PFSK-1 (cell line): Measurements from ENCODE around the gene KRT25.

Experiments
- FOXP2 ChIP-seq: optimal IDR thresholded peaks from 2 replicates; pipeline ENCODE3; 2011; ENCODE audit warnings: borderline replicate concordance, control low read depth, inconsistent platforms; ENCODE audit not compliant: insufficient read depth; ENCODE audit errors: extremely low read length, extremely low read depth
- POLR2AphosphoS5 ChIP-seq: IDR thresholded peaks from 2 replicates; pipeline ENCODE4 v1.6.1; 2012; ENCODE audit warnings: low read depth, mild to moderate bottlenecking, control low read depth, low read length, moderate library complexity
- REST ChIP-seq, 2 experiments: IDR thresholded peaks; 2 replicates each; pipeline versions ENCODE4 v1.6.1 to v1.8.0; 2011 to 2012; ENCODE audit warnings: low read depth in 2 of 2, low read length in 2 of 2, control low read depth in 1 of 2, inconsistent platforms in 1 of 2, mild to moderate bottlenecking in 1 of 2, moderate library complexity in 1 of 2; ENCODE audit not compliant: insufficient read depth in 1 of 2
- SIN3A ChIP-seq: IDR thresholded peaks from 2 replicates; pipeline ENCODE4 v1.6.1; 2012; ENCODE audit warnings: mild to moderate bottlenecking, low read length, moderate library complexity, borderline replicate concordance; ENCODE audit not compliant: insufficient read depth
- TAF1 ChIP-seq: IDR thresholded peaks from 2 replicates; pipeline ENCODE4 v1.6.1; 2012; ENCODE audit warnings: low read length, control low read depth, borderline replicate concordance; ENCODE audit not compliant: insufficient read depth

KRT25 gene

GRCh38 chr17:40738553-40738952 is 16.6 kb downstream of the KRT25 start:
- no peak for TF ChIP-seq REST (IDR thresholded peaks at IDR 0.05; ENCODE audit: insufficient read depth in 1 of 2, low read depth in 2 of 2, low read length in 2 of 2)
- TF ChIP-seq POLR2AphosphoS5: no peak
- TF ChIP-seq TAF1: no peak
- no peak for TF ChIP-seq SIN3A
- TF ChIP-seq FOXP2: no peak

- no peak for TF ChIP-seq REST (IDR thresholded peaks at IDR 0.05; ENCODE audit: insufficient read depth in 1 of 2, low read depth in 2 of 2, low read length in 2 of 2)
- no peak for TF ChIP-seq TAF1
- no peak for TF ChIP-seq SIN3A
- TF ChIP-seq FOXP2: no peak
- TF ChIP-seq POLR2AphosphoS5: no peak
These were observed 20.1 kb downstream of the KRT25 start for GRCh38 chr17:40735016-40735415.

GRCh38 chr17:40734018-40734417 is 21.1 kb downstream of the KRT25 start:
- TF ChIP-seq SIN3A (no peak), TAF1 (no peak), FOXP2 (no peak)

- TF ChIP-seq POLR2AphosphoS5 (no peak), TAF1 (no peak), REST (IDR thresholded peaks at IDR 0.05; ENCODE audit: insufficient read depth in 1 of 2, low read depth in 2 of 2, low read length in 2 of 2) (no peak), FOXP2 (no peak), SIN3A (no peak)
These were observed 24.2 kb downstream of the KRT25 start for GRCh38 chr17:40730970-40731369.

GRCh38 chr17:40727447-40728231 is 27.5 kb downstream of the KRT25 start:
- TF ChIP-seq FOXP2 (no peak), POLR2AphosphoS5 (no peak), TAF1 (no peak), SIN3A (no peak), REST (IDR thresholded peaks at IDR 0.05; ENCODE audit: insufficient read depth in 1 of 2, low read depth in 2 of 2, low read length in 2 of 2) (no peak)
